H9 (cell line): Measurements from ENCODE around the gene PIEZO2. TPM values are rescaled to one million over a fixed set of nuclear protein-coding genes. Genes with fewer than 3 reads are reported as not detected.

Source experiments
- DNase-seq: peaks from one replicate; pipeline ENCODE4 v3.0.0-alpha.2; 2017
- H2AFZ ChIP-seq: one replicate; pipeline ENCODE4 v1.6.1; 2013; ENCODE audit warnings: mild to moderate bottlenecking, low read length, control low read depth, moderate library complexity
- H2AK5ac ChIP-seq: 2 replicates; pipeline ENCODE4 v1.6.1; 2013; ENCODE audit warnings: low read length, control low read depth, mixed read lengths; ENCODE audit not compliant: insufficient read length
- H2BK120ac ChIP-seq: one replicate; pipeline ENCODE4 v1.6.1; 2013; ENCODE audit warnings: low read depth, mild to moderate bottlenecking, low read length, control low read depth, inconsistent platforms; ENCODE audit not compliant: poor library complexity, severe bottlenecking
- H2BK12ac ChIP-seq: 2 replicates; pipeline ENCODE4 v1.6.1; 2013; ENCODE audit warnings: low read length, control low read depth, mixed read lengths, low read depth; ENCODE audit not compliant: insufficient read length
- H2BK15ac ChIP-seq: 2 replicates; pipeline ENCODE4 v1.6.1; 2013; ENCODE audit warnings: low read depth, low read length, control low read depth
- H2BK20ac ChIP-seq: one replicate; pipeline ENCODE4 v1.6.1; 2013; ENCODE audit warnings: low read depth, mild to moderate bottlenecking, low read length, control low read depth, inconsistent platforms; ENCODE audit not compliant: poor library complexity, severe bottlenecking
- H2BK5ac ChIP-seq: 2 replicates; pipeline ENCODE4 v1.6.1; 2013; ENCODE audit warnings: low read length, control low read depth, mixed read lengths; ENCODE audit not compliant: insufficient read length
- H3K14ac ChIP-seq: 2 replicates; pipeline ENCODE4 v1.6.1; 2013; ENCODE audit warnings: low read length, control low read depth; ENCODE audit not compliant: insufficient read depth
- H3K18ac ChIP-seq: 2 replicates; pipeline ENCODE4 v1.6.1; 2013; ENCODE audit warnings: low read depth, mild to moderate bottlenecking, mixed read lengths, low read length, control low read depth; ENCODE audit not compliant: insufficient read length
- H3K23ac ChIP-seq: 2 replicates; pipeline ENCODE4 v1.6.1; 2013; ENCODE audit warnings: low read length, control low read depth, mixed read lengths, low read depth; ENCODE audit not compliant: insufficient read length
- H3K23me2 ChIP-seq: 2 replicates; pipeline ENCODE4 v1.6.1; 2013; ENCODE audit warnings: low read depth, mild to moderate bottlenecking, mixed read lengths, low read length, control low read depth; ENCODE audit not compliant: insufficient read length, poor library complexity, severe bottlenecking
- H3K27ac ChIP-seq: 2 replicates; pipeline ENCODE4 v1.5.1; 2013; ENCODE audit warnings: low read length, control low read depth, mixed read lengths, low read depth; ENCODE audit not compliant: insufficient read length
- H3K27me3 ChIP-seq: 2 replicates; pipeline ENCODE4 v1.6.1; 2013; ENCODE audit warnings: low read length, control low read depth, inconsistent platforms; ENCODE audit not compliant: insufficient read depth
- H3K4ac ChIP-seq: 2 replicates; pipeline ENCODE4 v1.6.1; 2013; ENCODE audit warnings: low read depth, mild to moderate bottlenecking, control low read depth, inconsistent platforms, low read length, moderate library complexity
- H3K4me1 ChIP-seq: 2 replicates; pipeline ENCODE4 v1.6.1; 2013; ENCODE audit warnings: low read length, control low read depth, inconsistent platforms; ENCODE audit not compliant: insufficient read depth
- H3K4me2 ChIP-seq: 2 replicates; pipeline ENCODE4 v1.6.1; 2013; ENCODE audit warnings: low read length, control low read depth, mixed read lengths; ENCODE audit not compliant: insufficient read length, insufficient read depth
- H3K56ac ChIP-seq: 2 replicates; pipeline ENCODE4 v1.6.1; 2013; ENCODE audit warnings: low read depth, mild to moderate bottlenecking, mixed read lengths, low read length, control low read depth; ENCODE audit not compliant: insufficient read length
- H3K79me1 ChIP-seq: 2 replicates; pipeline ENCODE4 v1.6.1; 2013; ENCODE audit warnings: low read depth, mild to moderate bottlenecking, moderate library complexity, low read length, control low read depth, inconsistent platforms; ENCODE audit not compliant: insufficient read depth, poor library complexity, severe bottlenecking
- H3K79me2 ChIP-seq: 2 replicates; pipeline ENCODE4 v1.6.1; 2013; ENCODE audit warnings: low read length, control low read depth, inconsistent platforms; ENCODE audit not compliant: insufficient read depth
- H3K9ac ChIP-seq: 2 replicates; pipeline ENCODE4 v1.6.1; 2013; ENCODE audit warnings: low read length, control low read depth, mixed read lengths; ENCODE audit not compliant: insufficient read length; ENCODE audit errors: extremely low read depth
- H3K9me3 ChIP-seq: one replicate; pipeline ENCODE4 v1.6.1; 2013; ENCODE audit warnings: low read depth, low read length, inconsistent platforms; ENCODE audit not compliant: control insufficient read depth
- H3T11ph ChIP-seq: one replicate; pipeline ENCODE4 v1.6.1; 2013; ENCODE audit warnings: mild to moderate bottlenecking, low read length, control low read depth, inconsistent platforms
- H4K20me1 ChIP-seq: one replicate; pipeline ENCODE4 v1.6.1; 2013; ENCODE audit not compliant: control insufficient read depth, insufficient read length, insufficient read depth
- H4K5ac ChIP-seq: 2 replicates; pipeline ENCODE4 v1.6.1; 2013; ENCODE audit warnings: low read depth, mild to moderate bottlenecking, mixed read lengths, low read length, control low read depth; ENCODE audit not compliant: insufficient read length
- H4K8ac ChIP-seq: replicated peaks from 2 replicates; pipeline ENCODE4 v1.6.1; 2013; ENCODE audit warnings: low read length, control low read depth, mixed read lengths, low read depth; ENCODE audit not compliant: insufficient read length
- H4K91ac ChIP-seq: 2 replicates; pipeline ENCODE4 v1.6.1; 2013; ENCODE audit warnings: low read depth, mild to moderate bottlenecking, moderate library complexity, mixed read lengths, low read length, control low read depth; ENCODE audit not compliant: insufficient read length
- H3K27ac Mint-ChIP-seq, 3 experiments: 2 replicates in 2 of 3; 3 replicates in 1 of 3; pipeline ENCODE4 v1.8.0; 2020 to 2021; ENCODE audit warnings: mixed read lengths in 3 of 3, mild to moderate bottlenecking in 1 of 3, moderate library complexity in 1 of 3
- H3K27me3 Mint-ChIP-seq: 2 replicates; pipeline ENCODE4 v1.8.0; 2021; ENCODE audit warnings: low read depth, mild to moderate bottlenecking, moderate library complexity, mixed read lengths
- H3K36me3 Mint-ChIP-seq, 3 experiments: 2 replicates in 2 of 3; 3 replicates in 1 of 3; pipeline ENCODE4 v1.8.0; 2020 to 2021; ENCODE audit warnings: low read depth in 3 of 3, mixed read lengths in 3 of 3; ENCODE audit not compliant: insufficient read depth in 1 of 3
- H3K4me1 Mint-ChIP-seq, 2 experiments: 2 replicates each; pipeline ENCODE4 v1.8.0; 2020; ENCODE audit warnings: mixed read lengths in 2 of 2
- H3K4me3 Mint-ChIP-seq, 2 experiments: 2 replicates in 1 of 2; 3 replicates in 1 of 2; pipeline ENCODE4 v1.8.0; 2020 to 2021; ENCODE audit warnings: mild to moderate bottlenecking in 2 of 2, mixed read lengths in 2 of 2, moderate library complexity in 1 of 2
- H3K9me3 Mint-ChIP-seq, 2 experiments: 2 replicates in 1 of 2; 3 replicates in 1 of 2; pipeline ENCODE4 v1.8.0; 2020; ENCODE audit warnings: mild to moderate bottlenecking in 2 of 2, mixed read lengths in 2 of 2, moderate library complexity in 1 of 2
- CTCF ChIP-seq: fragments of 200-600 bp; sonication (generic); conservative IDR thresholded peaks from 3 replicates; pipeline ENCODE4 v1.8.0; 2021; ENCODE audit warnings: antibody characterized with exemption, mild to moderate bottlenecking
- total RNA-seq: library from RNA; stranded (reverse); gene quantifications from 2 replicates; pipeline ENCODE4 v1.2.1, GENCODE V29; 2021

PIEZO2 gene
- total RNA-seq, 1 experiment from 2014 or later, result 3.9 TPM

DNA sequence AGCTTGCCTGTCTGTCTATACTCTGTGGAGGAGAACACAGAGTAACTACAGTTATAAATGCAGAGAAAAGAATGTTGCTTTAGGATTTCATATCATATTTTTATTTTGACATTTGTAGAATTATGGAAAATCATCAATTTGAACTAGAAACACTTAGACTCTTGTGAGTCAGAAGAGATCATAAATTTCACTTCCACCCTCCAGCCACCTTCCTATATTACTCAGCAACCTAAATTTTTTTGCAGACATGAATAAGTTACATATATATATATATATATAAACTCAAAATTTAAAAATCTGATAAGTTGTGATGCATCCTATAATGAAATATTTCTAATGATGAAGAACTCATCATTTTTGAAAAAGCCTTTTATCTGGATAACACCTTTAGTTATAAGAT, 172.3 kb downstream of the PIEZO2 start:
- H3K4me1 Mint-ChIP-seq, result peaks cover 0 to 5% of the 10 kb centered on the region in 2 experiments; a peak in 2 of 4 replicates
- peaks cover 0 to 5% (median 0%) of the 10 kb centered on the region in 3 experiments; a peak in 3 of 7 replicates for H3K36me3 Mint-ChIP-seq

More for the DNA sequence above, 172.3 kb downstream of the PIEZO2 start:
- no peak overlapping the region for H3K18ac ChIP-seq
- Mint-ChIP-seq H3K27ac (no peak overlapping the region), H3K4me3 (no peak overlapping the region), H3K9me3 (peaks cover 3% of the 10 kb centered on the region in 2 experiments; a peak in 4 of 5 replicates), H3K27me3 (no peaks in the 10 kb centered on the region)
- H3K23ac ChIP-seq, result no peak overlapping the region
- H4K5ac ChIP-seq, result no peak overlapping the region
- H3K9me3 ChIP-seq, result no peaks in the 10 kb centered on the region
- H2AFZ ChIP-seq, result no peak overlapping the region
- no peak overlapping the region for H3K9ac ChIP-seq
- DNase-seq, result no peak
- H3K27me3 ChIP-seq, result no peaks in the 10 kb centered on the region
- no peaks in the 10 kb centered on the region for H3K23me2 ChIP-seq
- no peak overlapping the region for H2BK15ac ChIP-seq
- no peak overlapping the region for H2AK5ac ChIP-seq
- H3T11ph ChIP-seq, result no peak overlapping the region
- no peaks in the 10 kb centered on the region for H4K20me1 ChIP-seq
- no peak overlapping the region for H3K56ac ChIP-seq
- no peak overlapping the region for H3K4me2 ChIP-seq
- no peak overlapping the region for H4K8ac ChIP-seq
- H2BK12ac ChIP-seq, result no peak overlapping the region
- TF ChIP-seq CTCF, result no peak
- H4K91ac ChIP-seq, result no peak overlapping the region
- no peak overlapping the region for H2BK120ac ChIP-seq
- no peaks in the 10 kb centered on the region for H3K79me1 ChIP-seq
- H2BK5ac ChIP-seq, result no peak overlapping the region
- H2BK20ac ChIP-seq, result no peak overlapping the region
- H3K14ac ChIP-seq, result no peak overlapping the region
- no peak overlapping the region for H3K27ac ChIP-seq
- no peak overlapping the region for H3K4ac ChIP-seq
- no peaks in the 10 kb centered on the region for H3K79me2 ChIP-seq
- no peaks in the 10 kb centered on the region for H3K4me1 ChIP-seq
